Posterior vena cava (tissue), 2 donors: Measurements from ENCODE around the gene LIPE. TPM values are rescaled to one million over a fixed set of nuclear protein-coding genes. Genes with fewer than 3 reads are reported as not detected.

Source experiments
- DNase-seq: peaks from one replicate; pipeline ENCODE4 v3.0.0-alpha.2; 2020; ENCODE audit warnings: low spot score
- intact Hi-C, 2 donors: fragments of 100-400 bp; cut with DNase I; formaldehyde crosslinking; loops; one replicate each; pipeline versions ENCODE4 v1.14.1 to v1.14.2; 2022 to 2023
- total RNA-seq, 2 donors: library from RNA; stranded (reverse); fragmentation: NEBNext Ultra II Directional; extraction: Animal tissue kit (Norgen Biotek cat#: 25700); gene quantifications; one replicate each; pipeline ENCODE4 v1.2.1, GENCODE V29; 2021
- donor health status: DM: yes; HTN: yes; CAD: no.
- donor health status: DM: yes; HTN: yes; CAD: no.

Gene LIPE
- total RNA-seq, 2 donors from 2014 or later = 4.4 to 6.7 TPM

DNA sequence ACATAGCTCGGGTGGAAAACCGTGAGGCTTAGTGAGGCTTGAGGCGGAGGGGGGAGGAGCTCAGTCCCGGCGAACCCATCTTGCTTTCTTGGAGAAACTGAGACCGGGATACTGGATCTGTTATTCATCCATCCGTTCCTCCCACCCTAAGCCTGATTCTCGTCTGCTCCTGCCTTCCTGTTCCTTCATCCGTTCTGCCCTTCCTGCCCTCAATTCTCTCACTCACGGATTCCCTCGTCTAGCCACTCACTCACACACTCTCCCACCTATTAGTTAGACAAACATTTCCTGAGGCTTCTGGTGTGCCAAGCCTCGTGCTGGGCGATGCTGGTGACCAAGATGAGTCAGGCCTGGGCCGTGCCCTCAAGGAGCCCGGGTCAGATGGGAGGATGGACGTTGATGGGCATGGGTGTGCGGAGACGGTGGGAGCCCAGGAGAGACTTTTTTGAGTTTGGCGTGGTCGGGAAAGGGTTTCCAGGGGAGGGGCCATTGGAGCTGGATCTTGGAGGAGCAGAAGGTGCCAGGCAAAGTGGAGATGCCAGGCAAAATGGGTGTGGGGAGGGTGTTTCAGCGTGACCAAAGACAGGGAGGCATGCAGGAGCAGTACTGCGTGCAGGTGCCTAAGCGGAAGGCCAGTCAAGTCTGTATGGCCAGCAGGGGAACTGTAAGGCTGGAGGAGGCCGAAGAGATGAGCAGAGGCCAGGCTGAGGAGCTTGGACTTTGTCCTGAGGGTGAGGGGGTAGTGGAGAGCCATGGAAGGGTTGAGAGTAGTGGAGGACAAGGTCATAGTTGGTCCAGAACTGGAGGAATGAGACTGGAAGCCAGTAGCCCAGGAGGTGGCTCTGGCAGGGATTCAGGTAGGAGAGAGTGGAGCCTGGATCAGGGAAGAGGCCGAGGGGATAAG, 29.7 kb downstream of the LIPE start:
- DNase-seq = no peak
- intact Hi-C loops = no loop called here

DNA sequence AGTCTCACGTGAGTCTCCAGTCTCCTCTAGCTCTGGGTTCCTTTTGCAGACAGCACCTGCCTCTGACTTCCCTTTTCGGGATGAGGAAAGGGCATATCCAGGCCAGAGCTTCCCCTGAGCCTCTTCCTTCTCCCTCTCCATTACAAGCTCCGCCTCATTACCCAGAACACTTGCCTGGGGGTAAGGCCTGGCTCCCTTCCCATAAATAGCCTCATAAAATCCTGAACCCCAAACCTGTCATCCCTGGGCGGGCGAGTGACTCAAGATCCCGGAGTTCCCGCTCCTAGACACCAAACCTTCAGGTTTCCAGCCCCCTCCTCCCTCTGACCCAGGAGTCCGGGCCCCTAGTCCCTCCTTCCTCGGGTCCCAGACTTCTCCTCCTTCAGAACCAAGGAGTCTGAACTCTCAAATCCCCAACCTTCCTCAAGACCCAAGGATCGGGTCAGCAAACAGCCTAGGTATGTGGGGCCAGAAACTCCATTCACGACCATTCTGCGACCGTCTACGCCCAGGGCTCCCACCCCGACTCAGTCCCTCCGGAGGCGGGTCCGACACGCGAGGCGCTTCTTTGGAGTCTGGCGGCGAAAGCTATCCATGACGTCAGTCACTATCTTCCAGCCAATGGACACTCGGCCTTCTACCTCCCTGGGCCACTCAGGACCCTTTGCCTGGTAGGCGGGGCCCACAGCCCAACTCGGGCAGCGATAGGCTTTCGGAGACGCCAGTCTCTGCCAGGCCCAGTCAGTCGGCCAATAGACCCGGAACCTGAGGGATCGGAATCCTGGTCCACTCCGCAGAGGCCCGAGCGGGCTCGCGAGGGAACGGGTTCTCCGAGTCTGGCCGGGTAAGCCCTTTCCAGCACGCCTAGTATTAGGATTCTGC, 30.6 kb downstream of the LIPE start:
- intact Hi-C loops = no loop called here
- DNase-seq = peak; percentile 99

DNA sequence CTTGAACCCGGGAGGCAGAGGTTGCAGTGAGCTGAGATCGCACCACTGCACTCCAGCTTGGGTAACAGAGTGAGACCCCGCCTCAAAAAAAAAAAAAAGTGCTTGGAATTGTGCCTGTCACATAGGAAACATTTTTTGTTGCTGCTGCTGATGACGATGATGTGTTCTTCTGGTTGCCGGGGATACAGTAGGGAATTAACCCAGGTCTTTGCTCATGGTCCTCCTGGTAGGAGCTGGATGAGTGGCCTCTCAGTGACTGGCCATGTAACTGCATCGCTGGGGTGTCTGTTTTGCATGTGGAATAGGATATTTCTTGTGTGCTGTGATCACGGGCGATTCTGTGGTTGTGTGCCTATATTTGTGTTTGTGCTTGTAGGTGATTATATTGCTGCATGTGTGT, 32.4 kb downstream of the LIPE start:
- intact Hi-C loops = no loop called here
- DNase-seq = no peak

DNA sequence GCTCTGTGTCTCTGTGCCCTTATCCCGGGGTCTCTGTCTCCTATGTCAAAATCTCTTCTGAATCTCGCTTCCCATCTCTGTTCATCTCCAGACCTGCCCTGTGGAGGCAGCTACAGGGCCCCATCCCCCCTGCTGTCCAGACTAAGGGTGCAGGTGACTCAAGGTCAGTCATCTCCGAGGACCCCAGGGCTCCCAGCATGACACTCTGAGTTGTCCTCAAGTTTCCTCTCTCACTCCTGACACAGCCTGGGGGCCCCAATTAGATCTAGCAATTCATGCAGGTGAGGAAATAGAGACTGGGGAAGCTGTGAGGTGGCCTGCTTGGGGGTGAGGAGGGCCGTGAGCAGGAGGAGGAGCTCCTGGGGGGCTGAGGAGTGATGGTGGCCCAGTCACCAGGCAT, 35.0 kb downstream of the LIPE start:
- intact Hi-C loops = no loop called here
- DNase-seq = no peak

DNA sequence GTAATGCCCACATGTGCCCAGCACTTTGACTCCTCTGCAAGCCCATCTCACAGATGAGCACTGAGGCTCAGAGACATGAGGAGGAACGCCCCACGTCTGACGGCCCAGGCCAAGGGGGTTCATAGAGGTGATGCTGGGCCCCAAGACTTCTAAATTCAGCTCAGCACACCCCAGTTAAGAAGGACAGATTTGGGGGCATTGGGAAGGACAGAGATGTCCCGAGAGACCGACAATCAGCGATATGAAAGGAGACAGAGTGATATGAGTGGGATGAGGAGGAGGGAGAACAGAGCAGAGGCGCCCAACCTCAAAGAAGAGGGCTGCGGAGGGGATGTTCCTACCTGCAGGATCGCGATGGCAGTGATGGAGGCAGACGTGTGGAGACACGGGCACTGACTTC, 37.3 kb downstream of the LIPE start, which contains the start of gene CNFN:
Gene CNFN, minus strand, starts transcription at position 399 of the 400 bp plus-strand sequence. CDS start 1,260 bp downstream, outside the sequence.
- intact Hi-C loops = no loop called here
- DNase-seq = no peak

DNA sequence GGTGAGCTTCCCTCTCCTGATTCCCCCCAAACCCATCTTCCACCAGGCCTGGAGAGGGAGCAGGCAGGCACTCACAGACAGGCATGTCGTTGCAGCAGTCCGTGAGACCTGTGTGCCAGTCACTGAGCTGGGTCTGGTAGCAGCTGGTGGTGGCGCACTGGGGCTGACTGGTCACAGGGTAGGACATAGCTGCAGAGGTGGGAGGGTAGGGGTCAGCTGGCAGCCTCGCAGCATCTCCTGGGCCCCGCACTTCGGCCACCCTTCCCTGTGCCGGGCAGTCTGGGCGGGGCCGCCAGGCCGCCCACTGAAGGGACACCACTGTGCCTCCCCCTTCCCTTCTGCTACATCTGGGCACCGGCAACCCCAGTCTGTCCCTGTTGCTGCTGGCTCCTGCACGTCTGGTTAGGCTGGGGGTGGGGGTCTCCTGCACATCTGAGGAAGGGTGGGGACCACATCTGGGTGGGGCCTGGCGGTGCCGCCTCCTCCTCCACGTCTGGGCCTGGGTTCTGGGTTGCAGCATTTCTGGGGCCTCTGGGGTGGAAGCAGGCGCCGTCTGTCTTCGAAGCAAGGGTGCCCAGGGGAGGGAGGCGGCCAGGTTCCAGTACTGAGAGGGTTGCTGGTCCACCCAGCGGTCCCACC, 38.2 kb downstream of the LIPE start:
- no peak for DNase-seq
- intact Hi-C loops = no loop called here

DNA sequence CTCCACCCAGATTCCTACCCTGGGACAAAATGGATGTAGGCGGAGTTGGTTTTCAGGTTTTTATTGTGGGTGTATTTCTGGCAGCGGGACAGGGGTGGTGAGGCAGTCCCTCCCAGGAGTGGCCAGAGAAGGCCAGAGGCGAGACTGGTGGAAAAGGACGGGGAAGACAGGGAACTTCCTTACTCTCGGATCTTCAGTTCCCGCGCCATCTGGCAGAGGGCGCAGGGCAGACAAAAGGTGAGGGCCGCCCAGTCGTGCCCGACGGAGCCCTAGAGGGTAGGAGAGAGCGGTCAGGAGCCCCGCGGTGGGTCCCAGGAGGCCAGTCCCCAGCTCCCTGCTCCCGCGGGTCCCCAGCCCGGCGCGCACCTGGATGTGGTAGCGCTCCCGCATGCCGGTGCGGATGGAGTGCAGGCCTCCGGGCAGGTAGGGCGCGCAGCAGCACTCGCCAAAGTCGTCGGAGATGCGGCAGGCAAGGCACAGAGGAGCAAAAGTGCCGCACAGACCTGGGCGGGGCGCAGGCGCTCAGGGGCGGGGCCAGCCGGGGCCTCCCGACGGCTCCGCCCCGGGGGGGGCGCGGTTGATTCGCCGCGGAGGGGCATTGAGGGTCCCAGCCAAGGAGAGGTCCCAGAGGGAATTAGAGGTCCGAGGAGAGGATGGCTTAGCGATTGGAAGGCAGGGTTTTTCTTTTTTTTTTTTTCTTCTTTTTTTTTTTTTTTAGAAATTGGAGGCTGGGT, 40.0 kb downstream of the LIPE start:
- intact Hi-C loops = no loop called here
- DNase-seq = no peak

DNA sequence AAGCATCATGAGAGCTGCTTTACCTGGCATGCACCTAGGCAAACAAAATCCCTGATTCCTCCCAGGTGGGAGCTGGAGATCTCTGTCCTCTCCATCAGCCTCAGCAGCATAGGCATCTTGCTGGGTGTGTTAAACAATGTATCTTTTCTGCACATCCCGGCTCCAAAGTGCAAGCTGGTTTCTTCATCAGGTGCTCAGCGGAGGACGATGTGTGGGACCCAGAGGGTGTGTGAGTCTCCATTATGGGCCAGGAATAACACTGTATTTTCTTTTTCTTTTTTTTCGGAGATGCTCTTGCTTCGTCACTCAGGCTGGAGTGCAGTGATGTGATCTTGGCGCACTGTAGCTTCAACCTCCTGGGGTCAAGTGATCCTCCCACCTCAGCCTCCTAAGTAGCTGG, 47.0 kb downstream of the LIPE start:
- DNase-seq = no peak
- intact Hi-C loops = no loop called here

DNA sequence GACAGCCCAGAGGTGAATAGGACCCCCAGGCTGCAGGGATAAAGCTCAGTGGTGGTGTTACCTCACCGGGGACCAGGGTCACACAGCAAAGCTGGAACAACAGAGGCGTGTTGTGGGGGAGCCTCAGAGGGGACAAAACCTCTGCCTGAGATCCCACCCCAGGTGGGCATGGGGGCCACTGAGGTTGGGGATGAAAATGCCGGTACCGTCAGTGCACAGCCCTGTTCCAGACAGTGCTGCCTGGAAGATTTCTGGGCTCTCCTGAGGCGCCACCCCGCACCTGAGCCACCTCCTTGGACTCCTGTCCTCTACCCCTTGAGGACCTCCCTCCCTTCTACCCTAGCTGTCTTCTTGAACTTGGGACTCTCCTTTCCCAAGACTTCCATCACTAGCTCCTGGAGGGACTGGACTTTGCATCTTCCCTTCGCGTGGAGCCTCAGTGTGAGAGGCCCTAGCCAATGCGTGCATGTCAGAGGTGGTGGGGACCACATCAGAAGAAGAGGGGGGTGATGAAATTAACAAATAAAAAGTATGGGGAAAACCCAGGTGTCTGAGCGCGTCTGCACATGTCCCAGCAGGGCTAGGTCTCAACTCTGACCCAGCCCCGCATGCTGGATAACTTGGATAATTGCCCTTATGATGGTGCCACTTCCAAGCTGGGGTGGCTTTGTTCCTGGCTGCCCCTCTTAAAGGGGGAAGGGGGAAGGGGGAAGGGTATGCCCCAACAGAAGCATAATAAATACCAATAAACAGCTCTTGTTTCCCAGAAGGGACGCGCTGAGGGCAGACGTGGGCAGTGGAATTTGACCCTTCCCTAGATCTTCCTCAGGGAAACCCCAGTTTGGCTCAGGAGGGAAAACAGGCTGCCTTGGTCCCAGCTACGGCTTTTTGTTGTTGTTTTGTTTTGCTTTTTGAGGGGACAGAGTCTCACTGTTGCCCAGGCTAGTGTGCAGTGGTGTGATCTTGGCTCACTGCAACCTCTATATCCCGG, 48.7 kb downstream of the LIPE start:
- intact Hi-C loops = no loop called here
- no peak for DNase-seq

DNA sequence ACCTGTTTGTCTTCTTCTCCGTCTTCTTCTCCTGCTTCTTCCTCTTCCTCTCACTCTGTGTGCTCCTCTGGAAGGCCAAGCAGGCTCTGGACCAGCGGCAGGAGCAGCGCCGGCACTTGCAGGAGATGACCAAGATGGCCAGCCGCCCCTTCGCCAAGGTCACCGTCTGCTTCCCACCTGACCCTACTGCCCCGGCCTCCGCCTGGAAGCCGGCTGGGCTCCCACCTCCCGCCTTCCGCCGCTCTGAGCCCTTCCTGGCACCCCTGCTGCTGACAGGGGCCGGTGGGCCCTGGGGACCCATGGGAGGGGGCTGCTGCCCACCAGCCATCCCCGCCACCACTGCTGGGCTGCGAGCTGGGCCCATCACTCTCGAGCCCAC, 51.0 kb downstream of the LIPE start:
- intact Hi-C loops = no loop called here
- no peak for DNase-seq

DNA sequence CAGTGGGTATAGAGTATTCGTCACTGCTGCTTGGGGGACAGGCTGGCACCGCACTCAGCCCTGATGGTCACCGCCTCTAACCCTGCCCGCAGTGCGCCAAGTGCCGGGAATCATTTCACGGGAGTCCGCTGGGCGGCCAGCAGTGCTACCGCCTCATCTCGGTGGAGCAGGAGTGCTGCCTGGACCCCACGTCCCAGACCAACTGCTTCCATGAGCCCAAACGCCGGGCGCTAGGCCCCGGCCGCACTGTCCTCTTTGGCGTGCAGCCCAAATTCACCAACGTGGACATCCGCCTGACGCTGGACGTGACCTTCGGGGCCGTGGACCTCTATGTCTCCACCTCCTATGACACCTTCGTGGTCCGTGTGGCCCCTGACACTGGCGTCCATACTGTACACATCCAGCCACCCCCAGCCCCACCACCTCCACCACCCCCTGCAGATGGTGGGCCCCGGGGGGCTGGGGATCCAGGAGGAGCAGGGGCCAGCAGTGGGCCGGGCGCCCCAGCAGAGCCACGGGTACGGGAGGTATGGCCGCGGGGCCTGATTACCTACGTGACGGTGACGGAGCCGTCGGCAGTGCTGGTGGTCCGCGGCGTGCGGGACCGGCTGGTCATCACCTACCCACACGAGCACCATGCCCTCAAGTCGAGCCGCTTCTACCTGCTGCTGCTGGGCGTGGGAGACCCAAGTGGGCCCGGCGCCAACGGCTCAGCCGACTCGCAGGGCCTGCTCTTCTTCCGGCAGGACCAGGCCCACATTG, 51.6 kb downstream of the LIPE start:
- intact Hi-C loops = no loop called here
- DNase-seq = no peak

DNA sequence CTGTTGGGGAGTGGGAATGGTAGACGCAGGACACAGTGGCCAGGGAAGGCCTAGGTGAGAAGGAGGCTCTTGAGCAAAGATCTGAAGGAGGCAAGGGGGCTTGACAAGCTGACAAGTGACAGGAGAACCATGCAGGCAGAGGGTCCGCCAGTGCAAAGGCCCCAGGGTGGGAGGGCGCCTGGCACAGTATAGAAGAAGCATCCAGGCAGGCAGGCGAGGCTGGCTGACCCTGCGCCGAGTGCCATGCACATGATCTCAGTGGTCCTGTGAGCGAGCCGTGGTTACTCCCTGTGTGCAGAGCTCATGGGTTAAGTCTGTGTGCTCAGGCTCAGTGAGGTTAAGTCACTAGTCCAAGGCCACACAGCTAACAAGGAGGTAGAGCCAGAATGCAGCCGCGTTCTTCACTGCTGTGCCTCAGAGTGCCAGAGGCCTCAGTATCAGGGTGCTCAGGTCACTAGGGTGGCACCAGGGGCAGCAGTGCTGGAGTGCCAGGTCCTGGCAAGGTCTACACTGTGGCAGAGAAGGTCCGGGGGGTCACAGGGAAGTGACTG, 52.3 kb downstream of the LIPE start:
- intact Hi-C loops = no loop called here
- no peak for DNase-seq

DNA sequence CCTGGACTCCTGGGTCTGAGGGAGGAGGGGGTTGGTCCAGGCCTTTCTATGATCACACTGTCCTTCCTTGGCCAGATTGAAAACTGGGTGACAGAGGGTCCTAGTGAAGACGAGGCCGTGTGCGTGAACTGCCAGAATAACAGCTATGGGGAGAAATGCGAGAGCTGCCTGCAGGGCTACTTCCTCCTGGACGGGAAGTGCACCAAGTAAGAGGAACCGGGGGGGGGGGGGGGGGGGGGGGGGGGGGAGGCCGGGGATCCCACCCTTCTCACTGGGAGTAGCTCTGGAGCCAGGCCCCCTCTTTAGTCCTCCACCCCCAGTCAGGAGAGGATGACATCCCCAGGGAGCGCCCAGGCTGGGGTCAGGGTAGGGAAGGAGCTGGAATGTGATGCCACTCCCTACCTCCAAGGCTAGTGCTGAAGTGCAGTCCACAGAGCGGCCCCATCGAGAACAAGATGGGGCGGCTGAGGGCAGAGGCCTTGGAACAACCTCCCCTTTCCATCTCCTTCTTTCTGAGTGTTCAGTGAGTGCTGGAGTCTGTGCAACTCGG, 56.5 kb downstream of the LIPE start:
- intact Hi-C loops = no loop called here
- no peak for DNase-seq

DNA sequence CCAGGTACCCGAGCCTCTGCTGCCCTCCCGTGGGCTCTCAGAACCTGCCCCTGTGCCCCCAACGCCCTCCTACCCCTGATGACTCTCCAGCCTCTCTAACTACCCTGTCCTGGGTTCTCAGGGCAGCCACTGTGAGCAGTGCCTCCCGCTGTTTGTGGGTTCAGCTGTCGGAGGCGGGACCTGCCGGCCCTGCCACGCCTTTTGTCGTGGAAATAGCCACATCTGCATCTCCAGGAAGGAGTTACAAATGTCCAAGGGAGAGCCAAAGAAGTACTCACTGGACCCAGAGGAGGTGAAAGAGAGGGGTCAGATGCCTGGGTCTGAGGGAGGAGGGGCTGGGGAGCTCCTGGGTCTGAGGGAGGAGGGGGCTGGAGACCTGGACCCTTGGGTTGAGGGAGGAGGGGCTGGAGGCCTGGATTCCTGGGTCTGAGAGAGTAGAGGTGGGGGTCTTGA, 57.1 kb downstream of the LIPE start:
- no peak for DNase-seq
- intact Hi-C loops = no loop called here

DNA sequence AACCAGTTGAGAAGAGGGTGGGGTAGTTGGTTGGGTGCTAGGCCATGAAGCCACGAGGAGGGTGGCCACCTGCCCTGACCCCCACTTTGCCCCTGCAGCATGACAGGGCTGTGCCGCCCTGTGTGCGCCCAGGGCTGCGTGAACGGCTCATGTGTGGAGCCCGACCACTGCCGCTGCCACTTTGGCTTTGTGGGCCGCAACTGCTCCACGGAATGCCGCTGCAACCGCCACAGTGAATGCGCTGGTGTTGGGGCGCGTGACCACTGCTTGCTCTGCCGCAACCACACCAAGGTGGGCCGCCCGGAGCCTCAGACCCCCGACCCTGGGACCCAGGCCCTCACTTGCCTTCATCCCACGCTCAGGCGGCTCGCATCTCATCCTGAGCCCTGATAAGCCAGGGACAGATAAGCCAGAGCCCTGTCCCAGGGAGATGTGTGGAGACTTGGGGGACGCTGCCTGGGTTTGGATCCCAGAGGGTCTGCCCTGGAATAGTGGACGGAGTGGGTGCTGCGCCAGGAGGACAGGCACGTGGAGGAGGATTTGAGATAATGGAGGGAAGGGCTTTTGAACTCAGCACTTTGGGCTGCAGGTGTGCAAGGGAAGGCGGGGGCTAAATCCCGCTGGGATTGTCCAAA, 57.6 kb downstream of the LIPE start:
- intact Hi-C loops = loop anchor here in 1 of 2 donors (5.0 kb wide), 1 partner anchor 177 kb away; no protein-coding TSS in a partner anchor

DNA sequence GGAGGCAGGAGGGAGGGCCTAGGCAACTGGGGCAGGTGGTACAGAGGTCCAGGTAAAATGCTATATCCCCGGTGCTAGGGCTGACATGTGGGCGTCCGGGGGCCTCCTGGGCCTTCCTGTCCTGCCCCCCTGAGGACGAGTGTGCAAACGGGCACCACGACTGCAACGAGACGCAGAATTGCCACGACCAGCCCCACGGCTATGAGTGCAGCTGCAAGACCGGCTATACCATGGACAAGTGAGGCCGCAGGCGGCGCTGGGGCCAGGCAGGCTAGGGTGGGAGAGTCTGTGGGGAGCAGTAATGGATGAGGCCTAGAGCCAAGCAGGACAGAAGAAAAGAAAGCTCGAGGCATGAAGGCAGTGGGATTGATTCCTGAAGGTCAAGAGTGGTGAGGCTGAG, 58.4 kb downstream of the LIPE start:
- no peak for DNase-seq
- intact Hi-C loops = loop anchor here in 1 of 2 donors (5.0 kb wide), 1 partner anchor 176 kb away; no protein-coding TSS in a partner anchor

More for the DNA sequence above, 57.6 kb downstream of the LIPE start:
- DNase-seq = no peak
